HG02571 (cell line): ENCODE data around the gene RNU1-4.
"Not testable (repeated sequence)": the region's sequence is repeated elsewhere in the genome, so short reads cannot be mapped to it uniquely, and the experiment has no call there.

ENCODE experiments used
- ATAC-seq: cut with Tn5 transposase; IDR thresholded peaks from one replicate; pipeline ENCODE4 v1.9.1; 2021; ENCODE audit warnings: mild to moderate bottlenecking, moderate library complexity; ENCODE audit not compliant: unreplicated experiment

The RNU1-4 gene

GRCh38 chr1:16740047-16740964, at the start of gene RNU1-4:
Gene RNU1-4, plus strand, starts transcription at chr1:16740516.
- not testable (repeated sequence) for ATAC-seq

GRCh38 chr1:16690971-16691682, 49.2 kb upstream of the RNU1-4 start:
- not testable (repeated sequence) for ATAC-seq

GRCh38 chr1:16692283-16692682, 48.0 kb upstream of the RNU1-4 start:
- not testable (repeated sequence) for ATAC-seq

GRCh38 chr1:16692717-16693448, 47.4 kb upstream of the RNU1-4 start:
- ATAC-seq, result not testable (repeated sequence)

- not testable (repeated sequence) for ATAC-seq
These were observed 46.6 kb upstream of the RNU1-4 start for GRCh38 chr1:16693449-16694307.

GRCh38 chr1:16694308-16694702, 46.0 kb upstream of the RNU1-4 start:
- not testable (repeated sequence) for ATAC-seq

- ATAC-seq, result not testable (repeated sequence)
These were observed 43.7 kb upstream of the RNU1-4 start for GRCh38 chr1:16696507-16697150.

- ATAC-seq, result not testable (repeated sequence)
These were observed 43.2 kb upstream of the RNU1-4 start for GRCh38 chr1:16697152-16697551.

GRCh38 chr1:16699440-16699839, 40.9 kb upstream of the RNU1-4 start:
- ATAC-seq, result not testable (repeated sequence)

GRCh38 chr1:16700138-16700895, 40.0 kb upstream of the RNU1-4 start:
- ATAC-seq, result not testable (repeated sequence)

GRCh38 chr1:16701189-16701588, 39.1 kb upstream of the RNU1-4 start:
- not testable (repeated sequence) for ATAC-seq

- not testable (repeated sequence) for ATAC-seq
These were observed 38.0 kb upstream of the RNU1-4 start for GRCh38 chr1:16702280-16702679.

- ATAC-seq, result not testable (repeated sequence)
These were observed 37.2 kb upstream of the RNU1-4 start for GRCh38 chr1:16703141-16703540.

GRCh38 chr1:16703602-16704001, 36.7 kb upstream of the RNU1-4 start:
- not testable (repeated sequence) for ATAC-seq

GRCh38 chr1:16704076-16704475, 36.2 kb upstream of the RNU1-4 start:
- not testable (repeated sequence) for ATAC-seq

GRCh38 chr1:16704502-16705100, 35.7 kb upstream of the RNU1-4 start:
- not testable (repeated sequence) for ATAC-seq

GRCh38 chr1:16706302-16706701, 34.0 kb upstream of the RNU1-4 start:
- ATAC-seq, result not testable (repeated sequence)
